C4-2B (cell line): ENCODE measurements around the gene TMEM184A.

Experiments
- H3K27ac ChIP-seq: fragments of 450-650 bp; 2 replicates; pipeline ENCODE4 v1.5.1; 2017
- ZFX ChIP-seq: fragments of 450-650 bp; IDR thresholded peaks from 2 replicates; pipeline ENCODE4 v1.6.1; 2017
- TF ChIP-seq, protein P1 (sequence below): fragments of 450-650 bp; conservative IDR thresholded peaks from 2 replicates; pipeline ENCODE4 v1.5.1; 2017; ENCODE audit warnings: mild to moderate bottlenecking

Gene TMEM184A

DNA sequence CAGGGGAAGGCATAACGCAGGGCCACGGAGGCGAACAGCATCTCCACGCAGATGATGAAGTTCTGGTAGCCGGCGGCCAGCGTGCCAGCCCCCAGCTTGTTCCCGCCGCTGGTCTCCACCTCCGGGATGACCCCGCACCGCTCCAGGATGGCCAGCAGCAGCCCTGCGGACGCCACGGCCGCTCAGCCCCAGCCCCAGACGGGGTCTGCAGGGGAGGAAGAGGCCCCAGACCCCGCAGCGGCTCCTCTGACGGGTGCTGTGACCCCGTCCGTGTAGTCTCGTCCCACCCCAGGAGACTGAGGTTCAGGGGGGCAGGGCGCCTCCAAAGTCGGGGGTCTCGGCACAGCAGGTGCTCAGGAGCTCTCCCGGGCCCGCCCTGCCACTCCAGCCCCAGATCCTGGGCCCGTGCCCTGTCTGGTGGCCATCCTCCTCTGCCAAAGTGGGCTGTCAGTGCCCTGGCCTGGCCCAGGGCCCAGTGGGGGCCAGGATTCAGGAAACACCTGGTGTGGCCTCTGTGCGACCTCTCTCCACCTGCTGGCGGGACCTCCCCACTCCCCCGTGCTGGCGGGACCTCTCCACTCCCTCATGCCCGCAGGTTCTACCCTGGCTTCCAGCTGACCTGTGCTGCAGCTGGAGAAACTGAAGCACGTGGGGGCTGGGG is 8.1 kb downstream of the TMEM184A start:
- TF ChIP-seq, protein P1, sequence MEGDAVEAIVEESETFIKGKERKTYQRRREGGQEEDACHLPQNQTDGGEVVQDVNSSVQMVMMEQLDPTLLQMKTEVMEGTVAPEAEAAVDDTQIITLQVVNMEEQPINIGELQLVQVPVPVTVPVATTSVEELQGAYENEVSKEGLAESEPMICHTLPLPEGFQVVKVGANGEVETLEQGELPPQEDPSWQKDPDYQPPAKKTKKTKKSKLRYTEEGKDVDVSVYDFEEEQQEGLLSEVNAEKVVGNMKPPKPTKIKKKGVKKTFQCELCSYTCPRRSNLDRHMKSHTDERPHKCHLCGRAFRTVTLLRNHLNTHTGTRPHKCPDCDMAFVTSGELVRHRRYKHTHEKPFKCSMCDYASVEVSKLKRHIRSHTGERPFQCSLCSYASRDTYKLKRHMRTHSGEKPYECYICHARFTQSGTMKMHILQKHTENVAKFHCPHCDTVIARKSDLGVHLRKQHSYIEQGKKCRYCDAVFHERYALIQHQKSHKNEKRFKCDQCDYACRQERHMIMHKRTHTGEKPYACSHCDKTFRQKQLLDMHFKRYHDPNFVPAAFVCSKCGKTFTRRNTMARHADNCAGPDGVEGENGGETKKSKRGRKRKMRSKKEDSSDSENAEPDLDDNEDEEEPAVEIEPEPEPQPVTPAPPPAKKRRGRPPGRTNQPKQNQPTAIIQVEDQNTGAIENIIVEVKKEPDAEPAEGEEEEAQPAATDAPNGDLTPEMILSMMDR = no peak
- TF ChIP-seq ZFX = no peak
- H3K27ac ChIP-seq = no peak overlapping the region

- no peak overlapping the region for H3K27ac ChIP-seq
- no peak for TF ChIP-seq ZFX
- TF ChIP-seq, protein P1 = no peak
These were observed 8.9 kb downstream of the TMEM184A start for GRCh38 chr7:1546909-1547776.

- no peak for TF ChIP-seq ZFX
- TF ChIP-seq, protein P1 = no peak
- no peak overlapping the region for H3K27ac ChIP-seq
These were observed 9.6 kb downstream of the TMEM184A start for GRCh38 chr7:1546274-1546908.

DNA sequence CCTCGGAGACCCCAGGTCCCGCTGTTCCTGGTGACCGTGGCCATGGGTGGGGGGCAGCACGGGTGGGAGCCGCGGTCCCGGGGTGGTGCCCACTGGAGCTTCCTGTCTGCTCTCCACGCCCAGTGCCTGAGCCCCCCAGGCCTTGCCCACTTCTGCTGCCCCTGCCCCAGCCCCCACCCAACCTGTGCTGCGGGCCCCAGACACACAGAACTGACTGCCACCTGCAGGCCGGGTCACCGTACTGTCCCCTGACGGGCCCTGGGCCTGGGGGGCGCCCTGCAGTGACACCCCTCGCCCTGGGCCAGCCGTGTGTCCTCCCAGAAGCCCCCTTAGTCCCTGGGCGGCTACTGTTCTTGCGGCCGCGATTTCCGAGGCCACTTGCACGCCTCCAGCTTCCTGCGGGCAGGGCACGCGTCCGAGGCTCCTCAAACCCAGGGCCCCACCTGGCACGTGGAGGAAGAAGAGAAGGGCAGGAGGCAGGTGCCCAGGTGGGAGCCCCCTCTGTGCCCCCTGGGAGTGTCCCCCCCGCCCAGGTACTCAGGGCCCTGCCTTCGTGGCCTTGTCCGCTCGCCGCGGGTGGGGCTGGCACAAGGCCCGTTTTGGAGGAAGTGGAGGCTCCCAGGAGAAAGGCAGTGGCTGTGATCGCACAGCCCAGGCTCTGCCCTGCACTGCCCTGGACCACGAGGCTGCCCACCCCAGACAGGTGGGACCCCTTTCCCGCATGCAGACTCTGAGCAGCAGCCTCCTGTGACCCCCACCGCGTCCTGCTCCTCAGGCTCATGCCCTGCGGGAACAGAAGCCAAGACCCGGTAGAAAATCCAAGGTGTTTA is 10.4 kb downstream of the TMEM184A start:
- TF ChIP-seq, protein P1 = no peak
- TF ChIP-seq ZFX = no peak
- H3K27ac ChIP-seq = no peak overlapping the region

- no peak overlapping the region for H3K27ac ChIP-seq
- TF ChIP-seq ZFX = no peak
- TF ChIP-seq, protein P1 = no peak
These were observed 11.0 kb downstream of the TMEM184A start for GRCh38 chr7:1544896-1545416.

DNA sequence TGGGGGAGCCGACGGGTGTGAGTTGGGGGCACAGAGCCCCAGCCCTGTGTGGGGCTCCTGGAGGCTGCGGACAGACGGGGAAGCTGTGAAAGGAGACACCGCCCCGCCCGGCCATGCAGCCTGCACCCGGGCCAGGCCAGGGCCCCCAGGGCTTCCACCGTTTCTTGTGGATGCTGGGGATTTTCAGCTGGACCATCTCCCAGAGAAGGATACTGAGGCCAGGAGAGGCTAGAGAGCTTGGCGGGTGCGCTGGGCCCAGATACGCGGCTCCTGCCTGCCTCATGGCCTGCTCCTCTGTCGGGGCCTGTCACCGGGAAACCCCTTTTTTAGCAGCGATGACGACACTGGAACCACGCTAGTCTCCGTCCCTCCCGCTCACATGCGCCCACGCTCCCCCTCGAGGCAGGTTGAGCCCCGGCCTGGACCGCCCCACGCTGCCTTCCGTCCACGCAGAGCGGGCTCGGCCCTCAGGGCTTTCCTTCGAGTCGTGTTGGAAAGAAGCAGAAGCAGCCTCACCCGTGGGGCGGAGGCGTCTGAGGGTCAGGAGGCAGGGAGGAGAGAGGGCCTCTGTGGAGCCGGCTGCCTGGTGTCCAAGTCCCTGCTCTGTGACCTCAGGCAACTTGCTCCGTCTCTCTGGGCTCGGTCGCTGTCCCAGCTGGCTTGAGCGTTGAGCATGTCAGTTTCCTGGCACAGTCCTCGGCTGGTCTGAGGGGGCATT is 11.7 kb downstream of the TMEM184A start:
- no peak overlapping the region for H3K27ac ChIP-seq
- TF ChIP-seq, protein P1 = no peak
- TF ChIP-seq ZFX = no peak
